NCI-H345 (cell line): ENCODE results near the gene SPAG16.
"Not testable (repeated sequence)": the region's sequence is repeated elsewhere in the genome, so short reads cannot be mapped to it uniquely, and the experiment has no call there.

Experiments used
- DNase-seq: peaks from one replicate; lab custom pipeline; 2025; lab: John Stamatoyannopoulos, UW

Gene SPAG16

GRCh38 chr2:213271947-213272346 lies 12.3 kb upstream of the SPAG16 start:
- no peak for DNase-seq

- DNase-seq = no peak
Observed at GRCh38 chr2:213274143-213274542, 10.1 kb upstream of the SPAG16 start.

GRCh38 chr2:213275265-213275664 lies 9.0 kb upstream of the SPAG16 start:
- no peak for DNase-seq

GRCh38 chr2:213277134-213277533 lies 7.1 kb upstream of the SPAG16 start:
- DNase-seq = not testable (repeated sequence)

GRCh38 chr2:213279116-213279620 lies 5.1 kb upstream of the SPAG16 start:
- no peak for DNase-seq

- no peak for DNase-seq
Observed at GRCh38 chr2:213279971-213280370, 4.3 kb upstream of the SPAG16 start.

GRCh38 chr2:213281156-213281555 lies 3.1 kb upstream of the SPAG16 start:
- DNase-seq = no peak

GRCh38 chr2:213285404-213285803 lies 1.1 kb downstream of the SPAG16 start:
- DNase-seq = no peak

- DNase-seq = no peak
Observed at GRCh38 chr2:213286161-213286560, 1.9 kb downstream of the SPAG16 start.

- DNase-seq = no peak
Observed at GRCh38 chr2:213288913-213289700, 4.8 kb downstream of the SPAG16 start.

- no peak for DNase-seq
Observed at GRCh38 chr2:213290501-213290900, 6.2 kb downstream of the SPAG16 start.

- DNase-seq = no peak
Observed at GRCh38 chr2:213296270-213296669, 12.0 kb downstream of the SPAG16 start.

- no peak for DNase-seq
Observed at GRCh38 chr2:213306316-213306942, 22.2 kb downstream of the SPAG16 start.

GRCh38 chr2:213315168-213315876 lies 31.1 kb downstream of the SPAG16 start:
- DNase-seq = no peak

GRCh38 chr2:213316001-213316735 lies 31.9 kb downstream of the SPAG16 start:
- no peak for DNase-seq

- no peak for DNase-seq
Observed at GRCh38 chr2:213317929-213318328, 33.7 kb downstream of the SPAG16 start.

- DNase-seq = no peak
Observed at GRCh38 chr2:213320604-213321003, 36.3 kb downstream of the SPAG16 start.

GRCh38 chr2:213336253-213336770 lies 52.0 kb downstream of the SPAG16 start:
- DNase-seq = no peak

- no peak for DNase-seq
Observed at GRCh38 chr2:213353419-213353818, 69.2 kb downstream of the SPAG16 start.

GRCh38 chr2:213376644-213377043 lies 92.4 kb downstream of the SPAG16 start:
- DNase-seq = no peak

GRCh38 chr2:213407027-213407426 lies 122.8 kb downstream of the SPAG16 start:
- not testable (repeated sequence) for DNase-seq
